ENCODE measurements around the gene GABRB1. TPM values are rescaled to one million over a fixed set of nuclear protein-coding genes. Genes with fewer than 3 reads are reported as not detected.

GABRB1 gene
- total RNA-seq, 1 experiment from 2014 or later: not detected

- H3K9me2 ChIP-seq (replicated peaks; ENCODE audit: low read length): no peaks in the 10 kb centered on the region
- no peaks in the 10 kb centered on the region for H3K36me3 ChIP-seq (ENCODE audit: low read depth, low read length)
- H3K9me3 ChIP-seq (ENCODE audit: low read length): no peaks in the 10 kb centered on the region
- H4K20me1 ChIP-seq (ENCODE audit: low read length): no peaks in the 10 kb centered on the region
- no peak overlapping the region for H3K27ac ChIP-seq (ENCODE audit: low read length)
- no peaks in the 10 kb centered on the region for H3F3A ChIP-seq (ENCODE audit: low read length, unreplicated experiment)
- H3K79me2 ChIP-seq (ENCODE audit: low read length): no peaks in the 10 kb centered on the region
- no peak for TF ChIP-seq EZH2 (IDR thresholded peaks at IDR 0.05; ENCODE audit: low read length, unreplicated experiment)
- TF ChIP-seq, protein P1, sequence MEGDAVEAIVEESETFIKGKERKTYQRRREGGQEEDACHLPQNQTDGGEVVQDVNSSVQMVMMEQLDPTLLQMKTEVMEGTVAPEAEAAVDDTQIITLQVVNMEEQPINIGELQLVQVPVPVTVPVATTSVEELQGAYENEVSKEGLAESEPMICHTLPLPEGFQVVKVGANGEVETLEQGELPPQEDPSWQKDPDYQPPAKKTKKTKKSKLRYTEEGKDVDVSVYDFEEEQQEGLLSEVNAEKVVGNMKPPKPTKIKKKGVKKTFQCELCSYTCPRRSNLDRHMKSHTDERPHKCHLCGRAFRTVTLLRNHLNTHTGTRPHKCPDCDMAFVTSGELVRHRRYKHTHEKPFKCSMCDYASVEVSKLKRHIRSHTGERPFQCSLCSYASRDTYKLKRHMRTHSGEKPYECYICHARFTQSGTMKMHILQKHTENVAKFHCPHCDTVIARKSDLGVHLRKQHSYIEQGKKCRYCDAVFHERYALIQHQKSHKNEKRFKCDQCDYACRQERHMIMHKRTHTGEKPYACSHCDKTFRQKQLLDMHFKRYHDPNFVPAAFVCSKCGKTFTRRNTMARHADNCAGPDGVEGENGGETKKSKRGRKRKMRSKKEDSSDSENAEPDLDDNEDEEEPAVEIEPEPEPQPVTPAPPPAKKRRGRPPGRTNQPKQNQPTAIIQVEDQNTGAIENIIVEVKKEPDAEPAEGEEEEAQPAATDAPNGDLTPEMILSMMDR (conservative IDR thresholded peaks at IDR 0.05; ENCODE audit: low read depth, low read length): no peak
- TF ChIP-seq EZH2phosphoT487 (IDR thresholded peaks at IDR 0.05; ENCODE audit: borderline replicate concordance, low read length): no peak
- ChIA-PET POLR2A (ENCODE audit: unreplicated experiment) (no interaction called here), CTCF (no interaction called here)
- intact Hi-C loops (cut with micrococcal nuclease): no loop called here
- no peak overlapping the region for H2AFZ ChIP-seq (ENCODE audit: low read length)
- H3K4me3 ChIP-seq (ENCODE audit: low read length): no peak overlapping the region
- no peak for DNase-seq
- H3K4me1 ChIP-seq (ENCODE audit: insufficient read depth, low read length): no peaks in the 10 kb centered on the region
- no TSS peak for BruUV-seq (replicated peaks)
- peaks cover 25% of the 10 kb centered on the region for H3K27me3 ChIP-seq (ENCODE audit: low read length)
- ATAC-seq: no peak
- no peak overlapping the region for H3K4me2 ChIP-seq (ENCODE audit: low read length)
- H3K9ac ChIP-seq (ENCODE audit: low read length): no peak overlapping the region
Observed at GRCh38 chr4:47415719-47416118, 384.4 kb downstream of the GABRB1 start.

DNA sequence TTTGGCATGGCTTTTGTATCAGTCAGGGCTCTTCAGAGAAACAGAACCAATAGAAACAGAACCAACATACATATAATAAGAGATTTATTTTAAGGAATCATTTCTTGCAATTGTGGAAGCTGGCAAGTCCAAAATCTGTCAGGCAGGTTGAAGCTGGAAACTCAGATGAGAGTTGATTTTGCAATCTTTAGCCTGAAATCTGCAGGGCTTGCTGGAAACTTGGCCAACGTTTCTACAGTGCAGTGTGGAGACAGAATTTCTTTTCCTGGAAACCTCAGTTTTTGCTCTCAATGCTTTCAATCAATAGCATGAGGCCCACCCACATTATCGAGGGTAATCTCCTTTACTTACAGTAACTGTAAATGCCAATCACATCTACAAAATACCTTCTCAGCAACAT is 386.8 kb downstream of the GABRB1 start:
- Histone ChIP-seq H3K27me3 (ENCODE audit: low read length) (peaks cover 18% of the 10 kb centered on the region), H3K4me1 (ENCODE audit: insufficient read depth, low read length) (no peaks in the 10 kb centered on the region), H3K4me2 (ENCODE audit: low read length) (no peak overlapping the region), H4K20me1 (ENCODE audit: low read length) (no peaks in the 10 kb centered on the region), H3K36me3 (ENCODE audit: low read depth, low read length) (no peaks in the 10 kb centered on the region), H3K27ac (ENCODE audit: low read length) (no peak overlapping the region), H3K4me3 (ENCODE audit: low read length) (no peak overlapping the region), H3K9me2 (replicated peaks; ENCODE audit: low read length) (no peaks in the 10 kb centered on the region), H3F3A (ENCODE audit: low read length, unreplicated experiment) (no peaks in the 10 kb centered on the region), H3K9me3 (ENCODE audit: low read length) (no peaks in the 10 kb centered on the region), H3K9ac (ENCODE audit: low read length) (no peak overlapping the region), H3K79me2 (ENCODE audit: low read length) (no peaks in the 10 kb centered on the region), H2AFZ (ENCODE audit: low read length) (no peak overlapping the region)
- no peak for ATAC-seq
- CTCF ChIA-PET: no interaction called here
- BruUV-seq (replicated peaks): no TSS peak
- no peak for DNase-seq
- intact Hi-C loops (cut with micrococcal nuclease): no loop called here
- POLR2A ChIA-PET (ENCODE audit: unreplicated experiment): no interaction called here
- TF ChIP-seq, protein P1 (conservative IDR thresholded peaks at IDR 0.05; ENCODE audit: low read depth, low read length): no peak
- no peak for TF ChIP-seq EZH2phosphoT487 (IDR thresholded peaks at IDR 0.05; ENCODE audit: borderline replicate concordance, low read length)
- no peak for TF ChIP-seq EZH2 (IDR thresholded peaks at IDR 0.05; ENCODE audit: low read length, unreplicated experiment)

- Histone ChIP-seq H3K27me3 (ENCODE audit: low read length) (peaks cover 18% of the 10 kb centered on the region), H3K9ac (ENCODE audit: low read length) (no peak overlapping the region), H3K79me2 (ENCODE audit: low read length) (no peaks in the 10 kb centered on the region), H3K4me2 (ENCODE audit: low read length) (no peak overlapping the region), H3F3A (ENCODE audit: low read length, unreplicated experiment) (no peaks in the 10 kb centered on the region), H2AFZ (ENCODE audit: low read length) (no peak overlapping the region), H3K9me3 (ENCODE audit: low read length) (no peaks in the 10 kb centered on the region), H3K9me2 (replicated peaks; ENCODE audit: low read length) (no peaks in the 10 kb centered on the region), H4K20me1 (ENCODE audit: low read length) (no peaks in the 10 kb centered on the region), H3K4me3 (ENCODE audit: low read length) (no peak overlapping the region), H3K36me3 (ENCODE audit: low read depth, low read length) (no peaks in the 10 kb centered on the region), H3K27ac (ENCODE audit: low read length) (no peak overlapping the region), H3K4me1 (ENCODE audit: insufficient read depth, low read length) (no peaks in the 10 kb centered on the region)
- DNase-seq (no peak), ATAC-seq (no peak)
- intact Hi-C loops (cut with micrococcal nuclease): no loop called here
- BruUV-seq (replicated peaks): no TSS peak
- POLR2A ChIA-PET (ENCODE audit: unreplicated experiment): no interaction called here
- TF ChIP-seq EZH2 (IDR thresholded peaks at IDR 0.05; ENCODE audit: low read length, unreplicated experiment) (no peak), EZH2phosphoT487 (IDR thresholded peaks at IDR 0.05; ENCODE audit: borderline replicate concordance, low read length) (no peak)
- TF ChIP-seq, protein P1 (conservative IDR thresholded peaks at IDR 0.05; ENCODE audit: low read depth, low read length): no peak
- CTCF ChIA-PET: no interaction called here
Observed at GRCh38 chr4:47419296-47419695, 387.9 kb downstream of the GABRB1 start.
